Stimulated activated CD4-positive, alpha-beta T cell treated with anti-CD3 and anti-CD28 coated beads, Interleukin-4, amount 100 ng/mL, for 4 hours (primary cell): ENCODE measurements around the gene GJC2.

ENCODE experiments used
- DNase-seq, 2 experiments: peaks; one replicate each; pipeline ENCODE4 v3.0.0-alpha.2; 2020

Gene GJC2

DNA sequence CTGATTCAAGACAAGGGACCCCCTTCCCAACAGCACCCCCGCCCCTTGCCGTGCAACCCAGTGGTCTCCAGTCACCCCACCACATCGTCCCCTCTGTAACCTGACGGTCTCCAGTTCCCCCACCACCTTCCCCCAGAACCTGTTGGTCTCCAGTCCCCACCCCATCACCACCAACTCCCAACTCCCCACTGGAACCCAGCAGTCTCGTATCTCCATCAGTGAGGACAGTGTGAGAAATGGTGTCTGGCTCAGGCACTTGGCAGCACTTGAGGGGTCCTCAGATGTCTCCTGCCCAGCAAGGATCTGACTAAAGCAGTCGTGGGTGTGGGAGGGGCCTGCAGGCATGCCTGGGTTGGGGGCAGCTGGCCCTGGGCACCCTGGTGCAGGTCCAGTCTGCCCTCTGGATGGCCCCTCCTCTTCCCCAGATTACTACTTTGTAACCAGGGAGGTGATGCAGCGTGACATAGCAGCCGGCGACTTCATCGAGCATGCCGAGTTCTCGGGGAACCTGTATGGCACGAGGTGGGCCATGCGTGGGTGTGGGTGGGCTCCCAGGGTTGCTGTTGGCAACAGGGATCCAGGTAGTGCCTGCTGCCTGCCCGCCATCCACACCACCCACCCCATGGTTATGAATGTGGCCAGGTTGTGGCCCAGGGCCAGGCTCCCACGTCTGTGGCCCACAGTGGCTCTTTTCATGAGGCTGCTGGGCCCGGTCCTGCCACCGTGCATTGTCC is 3.1 kb upstream of the GJC2 start:
- no peak for DNase-seq

DNA sequence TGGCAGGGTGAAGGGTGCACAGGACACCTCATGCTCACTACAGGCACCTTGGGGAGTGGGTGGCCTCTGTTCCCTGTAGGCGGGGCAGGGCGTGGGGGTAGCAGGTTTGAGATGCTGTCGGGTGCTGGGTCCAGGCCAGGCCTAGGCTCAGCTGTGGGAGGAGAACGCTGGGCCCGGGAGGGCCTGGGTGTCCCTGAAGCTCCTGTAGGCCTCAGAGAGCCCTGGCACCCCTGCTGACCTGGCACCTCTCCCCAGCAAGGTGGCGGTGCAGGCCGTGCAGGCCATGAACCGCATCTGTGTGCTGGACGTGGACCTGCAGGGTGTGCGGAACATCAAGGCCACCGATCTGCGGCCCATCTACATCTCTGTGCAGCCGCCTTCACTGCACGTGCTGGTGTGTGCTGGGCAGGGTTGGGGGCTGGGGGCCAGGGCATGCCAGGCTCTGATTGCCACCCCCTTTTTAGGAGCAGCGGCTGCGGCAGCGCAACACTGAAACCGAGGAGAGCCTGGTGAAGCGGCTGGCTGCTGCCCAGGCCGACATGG is 2.5 kb upstream of the GJC2 start:
- no peak for DNase-seq

DNA sequence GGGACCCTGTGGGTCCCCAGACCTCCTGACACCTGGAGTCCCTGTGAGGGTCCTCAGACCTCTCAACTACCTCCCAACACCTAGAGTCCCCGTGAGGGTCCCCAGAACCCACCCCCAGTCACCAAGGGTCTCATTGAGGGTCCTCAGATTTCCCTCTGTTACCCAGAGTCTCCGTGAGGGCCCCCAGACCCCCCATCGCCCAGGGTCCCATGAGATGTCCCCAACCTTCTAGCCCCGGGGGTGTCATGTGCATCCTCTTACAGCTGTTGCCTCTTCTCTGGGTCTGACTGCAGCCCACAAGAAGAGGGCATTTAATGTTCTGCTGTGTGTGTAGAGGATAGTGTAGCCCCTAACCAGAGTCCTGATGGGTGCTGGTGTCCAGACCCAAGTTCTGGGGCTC is 2.0 kb upstream of the GJC2 start:
- no peak for DNase-seq

DNA sequence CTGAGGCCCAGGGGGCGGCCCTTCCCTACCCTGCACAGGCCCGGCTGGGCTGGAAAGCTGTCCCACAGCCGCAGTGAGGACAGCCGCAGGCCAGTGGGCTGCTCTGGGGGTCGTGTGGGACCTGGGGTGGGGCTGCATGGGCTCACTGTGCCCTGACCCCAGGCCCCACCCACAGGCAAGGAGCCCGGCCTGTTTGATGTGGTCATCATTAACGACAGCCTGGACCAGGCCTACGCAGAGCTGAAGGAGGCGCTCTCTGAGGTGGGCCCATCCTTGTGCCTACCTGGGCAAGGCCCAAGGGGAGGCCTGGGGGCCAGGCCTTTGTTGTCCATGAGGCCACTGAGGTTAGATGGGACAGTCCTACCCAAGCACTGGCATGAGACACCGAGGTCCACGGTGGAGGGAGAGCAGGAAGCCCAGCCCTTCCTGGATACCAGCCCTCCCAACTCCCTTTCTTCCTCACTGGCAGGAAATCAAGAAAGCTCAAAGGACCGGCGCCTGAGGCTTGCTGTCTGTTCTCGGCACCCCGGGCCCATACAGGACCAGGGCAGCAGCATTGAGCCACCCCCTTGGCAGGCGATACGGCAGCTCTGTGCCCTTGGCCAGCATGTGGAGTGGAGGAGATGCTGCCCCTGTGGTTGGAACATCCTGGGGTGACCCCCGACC is 1.4 kb upstream of the GJC2 start:
- no peak for DNase-seq

- no peak for DNase-seq
Observed at GRCh38 chr1:228148935-228149405, 760 bp upstream of the GJC2 start.

DNA sequence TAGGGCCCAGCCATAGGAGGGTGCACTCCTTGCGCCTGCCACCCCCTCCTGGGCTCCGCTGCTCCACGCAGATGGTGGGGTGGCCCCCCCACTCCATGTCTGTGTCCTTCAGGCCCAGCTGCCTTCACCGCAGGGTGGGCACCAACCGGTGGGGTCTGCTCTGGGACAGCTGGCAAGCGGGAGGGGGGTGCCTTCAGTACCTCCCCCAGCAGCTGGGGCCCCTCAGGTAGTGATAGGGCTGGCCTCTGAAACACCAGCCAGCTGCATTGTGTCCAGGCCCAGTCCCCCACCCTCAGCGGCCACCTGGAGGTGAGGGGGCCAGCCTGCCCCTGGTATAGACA is 360 bp downstream of the GJC2 start:
- no peak for DNase-seq

GRCh38 chr1:228150461-228151179 is 890 bp downstream of the GJC2 start:
- DNase-seq: no peak

DNA sequence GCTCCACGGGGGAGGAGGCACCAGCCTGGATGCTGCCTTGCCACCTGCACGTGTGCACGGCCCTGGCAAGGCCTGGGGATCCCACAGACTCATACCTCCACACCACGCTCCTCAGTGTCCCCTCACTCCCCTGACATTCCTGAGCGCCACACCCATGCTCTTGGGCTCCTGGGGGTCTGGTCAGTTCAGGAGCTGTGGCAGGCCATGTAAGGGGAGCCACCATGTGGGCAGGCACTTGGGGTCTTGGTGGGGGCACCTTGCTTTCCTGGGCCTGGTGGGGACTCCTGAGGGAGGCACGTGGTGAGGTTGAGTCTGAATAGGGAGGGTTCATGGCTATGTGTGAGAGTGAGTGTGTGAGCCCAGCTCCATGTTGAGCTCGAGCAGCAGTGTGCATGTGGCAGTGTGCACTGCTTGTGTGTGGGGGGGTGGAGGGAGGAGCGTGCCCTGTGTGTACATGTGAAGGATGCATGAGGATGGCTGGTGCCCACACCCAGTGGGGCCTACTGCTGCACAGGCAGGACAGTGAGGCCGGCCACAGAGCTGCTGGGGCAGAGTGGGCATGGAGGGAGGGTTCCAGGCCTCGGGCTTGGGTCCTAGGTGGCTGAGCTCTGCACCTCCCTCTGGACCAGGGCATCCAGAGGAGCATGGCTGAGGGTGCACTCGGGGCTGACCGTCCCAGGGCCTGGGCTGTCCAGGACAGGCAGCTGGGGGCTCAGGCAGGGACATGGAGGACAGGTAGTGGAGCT is 1.6 kb downstream of the GJC2 start:
- DNase-seq: no peak

DNA sequence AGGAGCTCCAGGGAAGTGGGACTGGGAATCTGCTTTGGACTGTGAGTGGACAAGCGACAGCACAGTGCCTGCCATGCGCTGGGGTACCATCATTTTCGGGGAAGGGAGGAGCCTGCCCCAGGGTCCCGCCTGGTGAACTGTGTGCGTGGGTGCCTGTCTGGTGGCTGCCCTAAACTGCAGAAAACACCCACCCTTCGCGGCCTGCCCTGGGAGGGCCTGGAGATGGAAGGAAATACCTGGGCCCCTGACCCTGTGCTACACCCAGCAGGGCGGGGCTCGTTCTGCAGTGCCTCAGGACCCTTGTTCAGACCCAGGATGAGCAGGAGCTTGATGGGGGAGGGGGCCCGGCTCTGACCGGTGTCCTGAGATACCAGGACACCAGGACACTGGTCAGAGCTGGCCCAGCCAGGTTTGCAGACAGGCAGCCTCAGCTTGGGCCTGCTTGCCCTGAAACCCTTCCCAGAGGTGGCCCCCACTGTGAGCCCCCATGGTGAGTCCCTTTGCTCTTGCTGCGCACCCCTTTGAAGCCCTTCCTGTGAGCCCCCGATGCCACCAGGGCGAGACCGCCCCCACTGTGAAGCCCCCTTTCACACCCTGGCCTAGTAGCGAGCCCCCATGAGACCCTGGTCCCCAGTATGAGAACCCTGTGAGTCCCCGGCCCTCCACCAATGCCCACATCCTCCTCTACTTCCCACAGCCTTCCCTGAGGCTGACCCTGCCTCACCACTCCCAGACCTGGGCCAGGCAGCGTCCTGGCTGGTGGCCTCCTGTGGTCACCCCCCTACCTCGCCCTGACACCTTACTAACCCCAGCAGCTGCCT is 2.6 kb downstream of the GJC2 start:
- DNase-seq: no peak

DNA sequence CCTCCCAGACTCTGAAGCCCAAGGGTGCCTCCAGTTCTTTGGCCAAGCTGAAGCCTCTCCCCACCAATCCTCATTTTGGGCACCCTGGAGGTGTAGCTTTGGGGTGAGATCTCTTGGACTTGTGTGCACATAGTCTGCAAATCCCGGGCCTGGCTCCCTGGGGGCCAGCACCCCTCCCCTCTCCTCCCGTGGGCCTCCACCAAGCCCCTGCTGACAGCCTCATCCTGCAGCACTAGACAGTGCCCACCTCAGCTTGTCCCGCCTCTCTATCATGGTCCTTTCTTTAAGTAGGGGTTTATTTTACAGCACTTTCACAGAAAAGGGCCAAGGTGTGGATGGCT is 3.2 kb downstream of the GJC2 start:
- no peak for DNase-seq

DNA sequence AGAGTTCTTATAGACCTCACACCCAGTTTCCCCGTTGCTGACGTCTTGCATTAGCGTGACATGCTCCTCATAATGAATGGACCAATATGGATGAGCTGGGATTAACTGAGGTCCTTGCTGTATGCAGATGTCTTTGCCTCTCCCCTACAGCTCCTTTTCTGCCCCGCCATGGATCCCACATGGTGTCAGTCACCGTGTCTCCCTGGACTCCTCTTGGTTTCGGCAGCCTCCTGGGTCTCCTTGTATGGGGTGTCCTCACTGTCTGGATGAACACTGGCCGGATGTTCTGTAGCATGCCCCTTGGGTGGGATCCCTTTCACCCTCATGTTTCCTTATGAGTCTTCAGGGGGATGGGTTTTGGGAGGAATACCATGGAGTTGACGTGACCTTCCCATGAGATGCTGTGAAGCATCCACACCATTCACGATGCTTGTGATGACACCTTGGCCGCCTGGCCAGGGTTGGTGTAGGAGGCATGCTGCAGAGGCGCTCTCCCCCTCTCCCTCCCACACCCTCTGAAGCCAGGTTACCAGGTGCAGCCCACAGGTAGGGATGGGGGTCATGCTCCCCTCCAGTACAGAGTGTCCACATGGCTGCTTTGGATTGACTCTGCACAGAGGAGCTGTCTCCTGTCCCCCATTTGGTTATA is 4.4 kb downstream of the GJC2 start:
- DNase-seq: no peak

GRCh38 chr1:228154670-228155571 is 5.2 kb downstream of the GJC2 start:
- DNase-seq: peak; percentile 24 to 60

DNA sequence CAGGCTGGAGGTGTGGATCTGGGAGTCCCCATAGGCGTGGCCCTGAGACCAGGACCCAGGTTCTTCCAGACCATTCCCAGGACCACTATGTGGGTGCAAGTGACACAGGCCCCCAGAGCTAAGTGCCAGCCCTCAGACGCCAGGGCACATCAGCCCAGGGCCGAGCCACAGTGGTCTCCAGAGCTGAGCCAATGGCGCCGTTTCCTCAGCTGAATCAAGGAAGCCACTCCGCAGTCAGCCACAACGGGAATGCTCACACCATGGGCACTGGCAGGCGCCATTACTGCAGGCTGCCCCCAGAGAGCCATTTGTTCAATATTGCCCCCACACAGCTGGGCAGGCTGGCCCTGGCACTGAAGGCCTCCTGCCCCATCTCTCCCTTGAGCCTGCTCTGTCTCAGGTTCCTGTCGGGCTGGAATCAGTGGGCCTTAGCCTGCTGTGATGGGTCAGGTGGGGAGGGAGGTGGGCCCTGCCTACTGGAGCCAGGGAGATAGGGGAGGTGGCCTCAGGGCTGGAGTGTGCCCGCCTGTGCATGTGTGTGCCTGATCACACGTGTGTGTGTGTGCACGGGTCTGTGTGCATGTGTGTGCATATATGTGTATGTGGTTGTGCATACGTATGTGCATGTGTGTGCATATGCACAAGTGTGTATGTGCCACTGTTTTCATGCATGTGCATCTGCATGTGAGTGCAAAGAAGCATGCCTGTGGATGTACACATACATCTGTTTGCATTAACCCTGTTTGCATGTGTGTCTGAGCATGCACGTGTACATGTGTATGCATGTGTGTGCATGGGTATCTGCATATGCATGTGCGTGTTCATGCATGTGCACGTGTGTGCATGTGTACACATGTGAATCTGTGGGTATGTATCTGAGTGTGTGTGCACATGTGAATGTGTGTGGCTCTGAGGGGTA is 6.1 kb downstream of the GJC2 start:
- DNase-seq: no peak

DNA sequence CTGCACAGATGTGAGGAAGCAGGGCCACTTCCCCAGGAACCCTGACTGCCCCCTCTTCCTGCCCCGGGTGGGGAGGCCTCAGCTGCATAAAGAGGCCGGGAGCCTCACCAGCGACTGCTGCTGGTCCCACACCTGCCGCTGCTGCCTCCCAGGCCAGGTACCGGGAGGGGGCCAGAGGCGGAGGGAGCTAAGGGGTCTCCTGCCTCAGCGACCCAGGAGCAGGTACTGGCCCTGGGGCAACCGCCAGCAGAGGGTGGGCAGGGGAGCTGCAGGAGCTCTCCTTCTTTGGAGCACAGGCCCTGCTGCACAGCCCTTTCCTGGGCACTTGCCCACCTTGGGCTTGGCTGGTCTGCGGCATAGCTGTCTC is 6.8 kb downstream of the GJC2 start:
- DNase-seq: no peak

GRCh38 chr1:228156941-228157728 is 7.4 kb downstream of the GJC2 start:
- DNase-seq: no peak

DNA sequence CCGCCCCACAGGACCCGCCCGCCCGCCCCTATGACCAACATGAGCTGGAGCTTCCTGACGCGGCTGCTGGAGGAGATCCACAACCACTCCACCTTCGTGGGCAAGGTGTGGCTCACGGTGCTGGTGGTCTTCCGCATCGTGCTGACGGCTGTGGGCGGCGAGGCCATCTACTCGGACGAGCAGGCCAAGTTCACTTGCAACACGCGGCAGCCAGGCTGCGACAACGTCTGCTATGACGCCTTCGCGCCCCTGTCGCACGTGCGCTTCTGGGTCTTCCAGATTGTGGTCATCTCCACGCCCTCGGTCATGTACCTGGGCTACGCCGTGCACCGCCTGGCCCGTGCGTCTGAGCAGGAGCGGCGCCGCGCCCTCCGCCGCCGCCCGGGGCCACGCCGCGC is 8.0 kb downstream of the GJC2 start:
- no peak for DNase-seq

GRCh38 chr1:228158151-228159007 is 8.6 kb downstream of the GJC2 start:
- DNase-seq: no peak
